ENCODE measurements around the gene BUD23. TPM values are rescaled to one million over a fixed set of nuclear protein-coding genes. Genes with fewer than 3 reads are reported as not detected.
"Not testable (repeated sequence)": the region's sequence is repeated elsewhere in the genome, so short reads cannot be mapped to it uniquely, and the experiment has no call there.

BUD23 gene
- total RNA-seq, 1 experiment from 2014 or later, result 78.1 TPM

- Histone ChIP-seq H2BK12ac (ENCODE audit: insufficient read length, low read depth, low read length) (no peak overlapping the region), H3K27me3 (ENCODE audit: insufficient read depth, low read length) (peaks cover 4% of the 10 kb centered on the region; the same call in 1 of the 2 replicates), H3K27ac (ENCODE audit: insufficient read length, low read depth, low read length) (no peak overlapping the region), H4K5ac (ENCODE audit: insufficient read length, low read depth, low read length) (no peak overlapping the region), H2BK5ac (ENCODE audit: insufficient read length, low read length) (no peak overlapping the region), H4K8ac (replicated peaks; ENCODE audit: insufficient read length, low read depth, low read length) (no peak overlapping the region), H2AK5ac (ENCODE audit: insufficient read length, low read length) (no peak overlapping the region), H3K23ac (ENCODE audit: insufficient read length, low read depth, low read length) (no peak overlapping the region), H3K4ac (ENCODE audit: low read depth, low read length) (no peak overlapping the region), H3K18ac (ENCODE audit: insufficient read length, low read depth, low read length) (no peak overlapping the region), H3K79me1 (ENCODE audit: insufficient read depth, low read depth, low read length, poor library complexity, severe bottlenecking) (no peaks in the 10 kb centered on the region), H3K14ac (ENCODE audit: insufficient read depth, low read length) (no peak overlapping the region), H3K79me2 (ENCODE audit: insufficient read depth, low read length) (no peaks in the 10 kb centered on the region), H3K56ac (ENCODE audit: insufficient read length, low read depth, low read length) (no peak overlapping the region), H2AFZ (ENCODE audit: low read length) (no peak overlapping the region), H3K9ac (ENCODE audit: extremely low read depth, insufficient read length, low read length) (no peak overlapping the region), H3K23me2 (ENCODE audit: insufficient read length, low read depth, low read length, poor library complexity, severe bottlenecking) (peaks cover 8% of the 10 kb centered on the region), H2BK20ac (ENCODE audit: low read depth, low read length, poor library complexity, severe bottlenecking) (no peak overlapping the region), H4K20me1 (ENCODE audit: control insufficient read depth, insufficient read depth, insufficient read length) (no peaks in the 10 kb centered on the region), H3T11ph (ENCODE audit: low read length) (no peak overlapping the region), H4K91ac (ENCODE audit: insufficient read length, low read depth, low read length) (no peak overlapping the region), H2BK15ac (ENCODE audit: low read depth, low read length) (no peak overlapping the region), H3K9me3 (ENCODE audit: control insufficient read depth, low read depth, low read length) (no peaks in the 10 kb centered on the region), H3K4me2 (ENCODE audit: insufficient read depth, insufficient read length, low read length) (no peak overlapping the region), H2BK120ac (ENCODE audit: low read depth, low read length, poor library complexity, severe bottlenecking) (no peak overlapping the region), H3K4me1 (ENCODE audit: insufficient read depth, low read length) (no peaks in the 10 kb centered on the region)
- Mint-ChIP-seq H3K36me3 (ENCODE audit: insufficient read depth in 1 of 3, low read depth in 3 of 3) (peaks cover 0 to 3% (median 0%) of the 10 kb centered on the region in 3 experiments; a peak in 2 of 7 replicates), H3K27me3 (ENCODE audit: low read depth) (peaks cover 57% of the 10 kb centered on the region), H3K27ac (no peak overlapping the region), H3K4me1 (peaks cover 4 to 19% of the 10 kb centered on the region in 2 experiments; a peak in 3 of 4 replicates), H3K9me3 (peaks cover 5 to 6% of the 10 kb centered on the region in 2 experiments; a peak in 4 of 5 replicates), H3K4me3 (no peak overlapping the region)
- no peak for DNase-seq
- no CpG with 5 or more reads among the region's 11 CpGs for WGBS (ENCODE audit: extremely low coverage, insufficient read length, low lambda C conversion rate)
- TF ChIP-seq CTCF (conservative IDR thresholded peaks at IDR 0.05), result no peak
Observed at GRCh38 chr7:73652541-73652949, 30.9 kb upstream of the BUD23 start.

GRCh38 chr7:73655309-73655708 lies 28.1 kb upstream of the BUD23 start:
- H3K27ac Mint-ChIP-seq; H2BK15ac ChIP-seq (ENCODE audit: low read depth, low read length); H2BK20ac ChIP-seq (ENCODE audit: low read depth, low read length, poor library complexity, severe bottlenecking); H2AFZ ChIP-seq (ENCODE audit: low read length); H2BK12ac ChIP-seq (ENCODE audit: insufficient read length, low read depth, low read length); H3K79me2 ChIP-seq (ENCODE audit: insufficient read depth, low read length); H3K18ac ChIP-seq (ENCODE audit: insufficient read length, low read depth, low read length); H2BK120ac ChIP-seq (ENCODE audit: low read depth, low read length, poor library complexity, severe bottlenecking); H3K23ac ChIP-seq (ENCODE audit: insufficient read length, low read depth, low read length); H4K20me1 ChIP-seq (ENCODE audit: control insufficient read depth, insufficient read depth, insufficient read length); H3K36me3 Mint-ChIP-seq (ENCODE audit: insufficient read depth in 1 of 3, low read depth in 3 of 3); H4K91ac ChIP-seq (ENCODE audit: insufficient read length, low read depth, low read length); H3K4ac ChIP-seq (ENCODE audit: low read depth, low read length); H3K4me1 Mint-ChIP-seq; H3T11ph ChIP-seq (ENCODE audit: low read length); H3K4me2 ChIP-seq (ENCODE audit: insufficient read depth, insufficient read length, low read length); H3K4me3 Mint-ChIP-seq; H3K79me1 ChIP-seq (ENCODE audit: insufficient read depth, low read depth, low read length, poor library complexity, severe bottlenecking); H3K27ac ChIP-seq (ENCODE audit: insufficient read length, low read depth, low read length); H3K9ac ChIP-seq (ENCODE audit: extremely low read depth, insufficient read length, low read length); H3K14ac ChIP-seq (ENCODE audit: insufficient read depth, low read length); H2AK5ac ChIP-seq (ENCODE audit: insufficient read length, low read length); DNase-seq; H3K9me3 ChIP-seq (ENCODE audit: control insufficient read depth, low read depth, low read length); H3K23me2 ChIP-seq (ENCODE audit: insufficient read length, low read depth, low read length, poor library complexity, severe bottlenecking); H4K5ac ChIP-seq (ENCODE audit: insufficient read length, low read depth, low read length); H3K27me3 ChIP-seq (ENCODE audit: insufficient read depth, low read length); H3K9me3 Mint-ChIP-seq; H2BK5ac ChIP-seq (ENCODE audit: insufficient read length, low read length); H4K8ac ChIP-seq (replicated peaks; ENCODE audit: insufficient read length, low read depth, low read length); H3K4me1 ChIP-seq (ENCODE audit: insufficient read depth, low read length); H3K56ac ChIP-seq (ENCODE audit: insufficient read length, low read depth, low read length): not testable (repeated sequence)
- peaks cover 46% of the 10 kb centered on the region for H3K27me3 Mint-ChIP-seq (ENCODE audit: low read depth)
- no CpG with 5 or more reads among the region's 4 CpGs for WGBS (ENCODE audit: extremely low coverage, insufficient read length, low lambda C conversion rate)
